Limb (tissue), 2 donors: Measurements from ENCODE around the gene TUSC2.

ENCODE experiments used
- DNase-seq, 2 donors: peaks; one replicate each; pipeline ENCODE4 v3.0.0-alpha.2; 2016; ENCODE audit errors: extremely low spot score in 2 of 2

Gene TUSC2

DNA sequence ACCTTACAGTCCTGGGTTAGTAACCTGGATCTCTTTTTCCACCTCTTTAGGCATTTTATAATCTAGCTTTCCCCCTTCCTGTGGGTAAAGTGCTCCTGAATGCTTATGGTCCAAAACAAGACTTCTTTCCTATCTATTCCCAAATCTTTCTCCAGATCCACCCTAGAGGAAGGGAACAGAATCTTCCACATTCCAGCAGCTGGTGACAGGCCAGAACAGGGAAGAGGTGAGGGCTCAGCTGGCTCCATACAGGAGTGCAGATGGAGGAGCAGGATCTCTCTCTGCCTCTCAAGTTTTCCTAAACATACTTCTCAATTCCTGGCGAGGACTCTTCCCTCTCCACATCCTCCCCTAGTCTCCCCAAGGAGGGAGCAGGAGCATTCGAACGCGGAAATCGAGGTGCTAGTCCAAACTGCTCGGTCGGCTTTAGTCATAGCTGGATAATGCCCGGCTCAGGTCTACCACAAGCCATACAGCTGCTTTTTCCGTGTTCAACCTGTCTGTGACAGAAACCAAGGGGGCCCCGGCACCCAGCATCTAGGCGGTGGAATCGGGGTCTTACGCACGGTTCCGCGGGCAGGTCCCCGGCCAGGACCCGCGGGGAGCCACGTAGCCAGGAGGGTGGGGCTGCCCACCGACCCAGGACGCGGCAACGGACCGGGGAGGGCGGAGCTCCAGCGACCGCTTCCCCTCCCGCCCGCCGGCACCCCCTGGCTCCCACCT lies 8.6 kb upstream of the TUSC2 start:
- DNase-seq, result no peak

DNA sequence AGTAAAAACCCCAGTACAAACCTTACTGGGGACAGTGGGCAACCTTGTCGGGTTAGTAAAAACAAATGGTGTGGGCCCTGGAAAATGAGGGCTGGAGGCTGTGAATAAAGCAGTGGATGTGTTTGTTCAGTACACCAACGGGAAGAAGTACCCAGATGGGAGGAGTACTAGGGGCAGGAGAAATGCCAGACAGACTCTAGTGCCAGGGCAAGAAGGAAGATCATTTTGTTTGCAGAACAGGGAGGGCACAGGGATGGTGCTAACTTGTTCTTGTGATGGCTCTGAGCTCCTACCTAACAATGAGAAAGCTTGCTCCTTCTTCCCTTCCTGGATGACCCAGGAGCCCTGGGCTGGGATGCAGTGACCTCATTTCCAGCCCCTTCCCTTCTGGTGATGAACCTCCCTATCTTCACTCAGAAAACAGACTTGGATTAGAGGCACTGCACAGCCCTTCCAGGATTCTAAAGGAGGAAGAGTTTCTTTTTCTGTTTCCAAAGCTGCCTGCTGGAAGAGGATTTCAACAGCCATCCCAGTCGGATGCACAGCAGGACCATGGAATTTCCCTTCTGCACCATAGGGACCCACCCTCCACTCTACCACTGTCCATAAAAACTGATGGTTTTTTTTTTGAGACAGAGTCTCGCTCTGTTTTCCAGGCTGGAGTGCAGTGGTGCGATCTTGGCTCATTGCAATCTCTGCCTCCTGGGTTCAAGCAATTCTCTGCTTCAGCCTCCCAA lies 6.5 kb upstream of the TUSC2 start:
- DNase-seq, result no peak

DNA sequence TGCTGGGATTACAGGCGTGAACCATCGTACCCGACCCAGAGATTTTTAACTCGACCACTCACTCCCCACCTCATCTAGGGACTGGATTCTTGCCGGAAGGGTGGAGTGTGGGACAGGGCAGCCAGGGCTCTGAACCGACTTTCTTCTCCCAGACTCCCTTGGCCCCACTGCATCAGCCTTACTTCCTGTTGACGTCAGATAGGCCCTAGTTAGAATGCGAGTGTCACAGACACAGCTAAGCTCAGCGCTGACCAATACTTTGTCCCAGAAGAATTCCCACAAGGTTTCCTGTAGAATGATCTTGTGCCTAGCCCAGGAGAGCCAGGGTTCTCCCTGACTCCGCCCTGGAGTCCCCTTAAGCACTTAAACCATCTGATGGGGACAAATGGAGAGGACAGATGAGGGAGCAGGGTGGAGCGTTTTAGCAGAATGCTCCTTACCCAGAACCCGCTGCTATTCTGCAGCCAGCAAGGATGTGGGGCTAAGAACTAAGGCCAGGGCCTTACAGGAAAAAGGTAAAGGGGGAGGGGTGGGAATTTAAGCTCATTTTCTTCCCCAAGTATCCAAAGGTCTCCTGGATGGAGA lies 5.8 kb upstream of the TUSC2 start:
- no peak for DNase-seq

DNA sequence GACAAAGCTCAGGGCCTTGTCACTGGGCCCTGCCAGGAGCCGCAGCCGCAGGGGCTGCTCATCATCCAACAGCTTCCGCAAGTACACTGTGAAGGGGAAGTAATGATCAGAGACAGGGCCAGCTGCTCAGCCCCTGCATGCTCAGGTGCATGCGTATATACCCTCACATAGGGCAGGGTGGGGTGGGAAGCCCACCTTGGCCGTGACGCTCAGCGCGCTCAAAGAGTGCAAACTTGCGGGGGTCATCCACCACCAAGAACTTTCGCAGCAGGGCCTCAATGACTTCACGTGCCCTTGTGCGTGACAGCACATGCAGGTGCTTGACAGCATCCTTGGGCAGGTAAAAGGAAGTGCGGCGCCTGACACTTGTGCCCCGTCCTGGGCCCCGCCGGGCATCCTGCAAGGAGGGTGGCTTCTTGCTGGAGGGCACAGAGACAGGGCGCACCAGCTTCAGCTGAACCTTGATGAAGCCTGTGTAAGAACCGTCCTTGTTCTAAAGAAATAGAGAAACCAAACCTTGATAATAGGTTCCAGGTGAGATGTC lies 3.4 kb upstream of the TUSC2 start:
- DNase-seq, result no peak

DNA sequence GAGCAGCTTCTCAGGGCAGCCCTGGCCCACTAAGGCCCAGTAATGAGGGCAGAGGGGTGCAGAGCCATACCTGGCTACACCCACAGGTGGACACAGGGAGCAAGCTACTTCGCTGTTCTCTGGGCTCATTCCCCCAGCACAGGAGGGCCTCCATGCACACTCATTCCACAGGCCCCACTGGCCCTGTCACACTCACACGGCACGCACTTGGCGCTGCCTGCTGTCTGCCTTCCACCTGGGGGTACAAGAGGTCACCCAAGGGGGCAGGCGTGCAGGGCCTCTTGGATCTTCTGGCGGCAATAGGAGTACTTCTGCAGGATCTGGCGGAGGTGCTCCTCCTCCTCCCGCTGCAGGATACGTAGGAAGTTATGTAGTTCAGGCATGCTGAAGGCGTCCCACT lies 2.3 kb upstream of the TUSC2 start:
- DNase-seq, result no peak

DNA sequence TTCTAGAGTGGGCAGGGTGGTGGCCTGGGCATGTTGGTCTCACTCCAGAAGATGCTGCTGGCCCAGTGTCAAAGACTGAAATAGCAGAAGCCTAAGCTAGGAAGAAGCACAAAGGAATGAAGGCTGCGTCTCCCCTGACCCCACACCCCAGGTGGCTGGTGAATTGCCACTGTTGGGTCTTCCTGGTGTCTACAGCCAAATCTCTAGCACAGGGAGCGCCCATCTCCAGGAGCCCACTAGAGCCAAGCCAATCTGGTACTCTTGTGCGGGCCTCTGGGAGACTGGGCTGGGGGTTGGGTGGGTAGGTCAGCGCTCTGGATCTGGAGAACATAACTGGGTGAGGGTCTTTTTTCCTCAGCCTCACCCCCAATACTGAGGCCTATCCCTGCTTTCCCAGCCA lies 894 bp downstream of the TUSC2 start:
- no peak for DNase-seq

DNA sequence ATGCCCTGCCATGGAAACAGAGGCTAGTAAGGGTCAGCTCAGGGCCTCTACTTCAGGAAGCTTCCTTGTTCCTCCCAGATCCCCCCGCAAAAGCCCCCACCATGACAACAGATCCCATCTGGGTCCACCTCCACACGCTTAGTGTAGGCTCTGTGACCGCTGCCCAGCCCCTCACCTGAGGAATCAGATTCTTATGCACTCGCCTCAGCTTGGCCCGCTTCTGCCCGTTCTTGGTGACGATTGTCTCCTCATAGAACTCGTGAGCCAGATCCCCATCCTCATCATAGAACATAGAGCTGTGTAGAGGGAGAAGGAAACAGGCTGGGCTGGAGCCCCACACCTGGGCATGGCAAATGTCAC lies 1.9 kb downstream of the TUSC2 start:
- no peak for DNase-seq

DNA sequence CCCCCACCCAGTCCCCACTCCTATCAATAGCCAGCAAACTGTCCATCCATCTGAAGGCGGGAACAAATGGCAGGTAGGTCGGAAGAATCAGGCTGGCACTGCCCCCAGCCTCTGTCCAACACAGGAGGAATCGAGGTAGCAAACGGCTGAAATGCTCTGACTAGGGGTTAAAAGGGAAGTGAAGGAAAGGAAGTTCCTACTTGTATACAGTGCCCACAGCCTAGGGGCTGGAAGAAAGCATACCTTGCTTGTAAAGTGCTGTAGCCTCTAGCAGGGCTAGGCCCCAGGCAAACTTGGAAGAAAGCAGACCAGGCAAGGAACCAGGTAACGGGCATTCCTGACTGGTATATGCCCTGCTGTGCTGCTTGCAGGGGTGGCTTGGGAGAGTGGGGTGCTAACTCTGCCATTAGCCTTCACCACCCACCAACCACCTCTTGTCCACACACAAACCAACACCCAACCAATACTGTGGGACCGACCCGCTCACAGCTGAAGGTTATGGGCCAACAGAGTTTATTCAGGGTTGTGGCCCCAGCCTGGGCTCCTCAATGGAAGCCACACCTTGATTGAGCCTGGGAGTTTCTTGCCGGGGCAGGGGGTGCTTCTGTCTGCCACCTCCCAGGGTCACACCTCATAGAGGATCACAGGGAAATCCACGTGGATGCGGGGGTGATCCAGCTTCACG lies 2.4 kb downstream of the TUSC2 start:
- DNase-seq, result no peak

DNA sequence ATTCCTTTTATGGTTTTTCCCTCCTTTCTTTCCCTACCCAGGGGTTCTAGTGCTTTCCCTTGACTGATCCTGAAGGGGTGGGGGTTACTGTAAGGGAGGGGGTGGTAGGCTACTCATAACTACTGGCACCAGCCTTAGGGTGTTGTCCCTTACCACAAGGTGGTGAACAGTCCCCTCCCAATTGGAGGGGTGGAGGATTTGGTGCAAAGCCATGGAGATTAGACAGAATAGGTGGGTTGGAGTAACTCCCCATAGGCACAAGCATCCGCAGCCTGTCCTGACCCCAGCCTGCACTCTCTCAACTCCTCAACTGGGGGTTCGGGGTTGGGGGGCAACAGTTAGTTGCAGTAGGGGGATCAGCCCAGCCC lies 2.9 kb downstream of the TUSC2 start:
- no peak for DNase-seq

DNA sequence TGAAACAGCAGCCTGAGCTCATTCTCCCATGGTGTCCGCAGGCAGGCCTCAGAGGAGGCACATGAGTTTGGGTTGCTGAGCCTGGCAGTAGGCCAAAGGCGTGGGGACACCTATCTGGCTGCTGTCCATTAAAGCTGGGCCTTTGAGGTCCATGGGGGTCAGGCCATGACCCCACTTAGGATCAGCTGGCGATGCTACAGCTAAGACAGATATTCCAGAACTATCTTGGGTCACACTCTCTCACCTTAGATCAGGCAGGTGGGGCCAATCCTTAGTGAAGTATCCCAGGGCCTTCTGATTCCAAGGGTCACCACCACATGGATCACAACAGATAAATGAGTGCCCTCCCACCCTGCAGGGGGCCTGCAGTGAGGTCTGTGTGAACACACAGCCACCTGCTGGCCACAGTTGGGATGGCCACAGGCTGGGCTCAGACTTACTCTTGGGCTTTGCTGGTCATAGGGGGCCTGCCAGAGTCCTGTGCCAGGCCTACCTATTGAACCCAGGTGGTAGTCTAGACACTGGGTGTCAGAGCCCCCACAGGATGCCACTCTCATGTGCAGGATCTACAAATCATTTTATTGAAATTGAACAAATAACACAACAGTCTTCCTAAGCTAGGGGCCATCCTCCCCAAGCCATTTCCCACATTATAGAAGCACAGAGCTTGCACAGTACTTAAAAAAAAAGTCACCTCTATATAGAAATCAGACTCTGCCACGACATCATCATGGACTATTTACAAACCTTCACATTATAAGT lies 3.5 kb downstream of the TUSC2 start:
- DNase-seq, result peak in 1 of 2 donors; percentile 81

DNA sequence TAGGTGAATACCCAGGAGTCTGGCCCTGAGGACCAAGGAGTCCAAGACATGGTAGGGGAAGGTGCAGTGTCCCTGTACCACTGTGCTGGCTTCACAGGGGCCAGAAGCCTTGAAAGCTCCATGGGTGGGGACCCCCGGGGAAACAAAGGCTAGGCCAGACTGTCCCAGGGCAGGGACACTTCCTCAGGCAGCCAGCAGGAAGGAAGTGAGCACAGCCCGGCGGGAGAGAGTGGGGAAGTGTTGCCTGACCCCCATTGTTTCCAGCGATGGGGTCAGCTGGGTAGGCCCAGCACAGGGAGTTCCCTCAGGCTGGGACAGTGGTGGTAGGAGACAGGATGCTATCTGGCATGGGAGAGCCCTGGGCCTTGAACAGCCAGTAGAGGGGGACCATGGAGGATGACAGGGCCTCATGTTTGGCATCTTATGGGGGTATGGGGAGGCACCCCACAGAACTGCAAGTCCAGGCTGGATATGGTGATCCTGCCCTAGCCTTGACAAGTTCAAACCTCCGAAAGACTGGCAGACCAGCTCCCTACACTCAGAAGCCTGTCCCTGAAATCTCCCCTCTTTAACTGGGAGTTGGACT lies 4.3 kb downstream of the TUSC2 start:
- no peak for DNase-seq

DNA sequence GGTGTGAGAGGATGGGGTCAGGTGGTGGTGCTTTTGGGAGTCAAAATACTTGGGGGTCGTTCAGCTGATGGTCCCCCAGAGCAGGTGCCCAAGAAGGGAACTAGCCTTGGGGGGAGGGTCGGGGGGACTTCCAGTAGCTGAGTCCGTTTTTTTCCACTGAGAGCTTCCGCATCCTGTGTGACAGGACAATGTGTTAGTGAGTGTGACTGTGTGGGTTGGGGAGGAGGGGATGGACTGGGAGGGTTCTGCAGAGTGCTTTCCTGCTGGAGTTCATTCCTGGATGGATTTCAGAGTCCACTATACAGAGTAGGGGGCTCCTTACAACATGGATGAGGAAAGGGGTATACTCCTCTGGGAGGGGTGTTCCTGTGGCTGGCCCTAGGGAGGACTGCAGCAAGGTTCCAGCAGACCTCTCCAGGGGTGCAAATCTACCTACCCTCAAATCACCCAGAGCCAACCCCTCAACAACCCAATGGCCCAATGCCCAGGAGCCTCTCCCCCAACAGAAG lies 4.9 kb downstream of the TUSC2 start:
- no peak for DNase-seq

DNA sequence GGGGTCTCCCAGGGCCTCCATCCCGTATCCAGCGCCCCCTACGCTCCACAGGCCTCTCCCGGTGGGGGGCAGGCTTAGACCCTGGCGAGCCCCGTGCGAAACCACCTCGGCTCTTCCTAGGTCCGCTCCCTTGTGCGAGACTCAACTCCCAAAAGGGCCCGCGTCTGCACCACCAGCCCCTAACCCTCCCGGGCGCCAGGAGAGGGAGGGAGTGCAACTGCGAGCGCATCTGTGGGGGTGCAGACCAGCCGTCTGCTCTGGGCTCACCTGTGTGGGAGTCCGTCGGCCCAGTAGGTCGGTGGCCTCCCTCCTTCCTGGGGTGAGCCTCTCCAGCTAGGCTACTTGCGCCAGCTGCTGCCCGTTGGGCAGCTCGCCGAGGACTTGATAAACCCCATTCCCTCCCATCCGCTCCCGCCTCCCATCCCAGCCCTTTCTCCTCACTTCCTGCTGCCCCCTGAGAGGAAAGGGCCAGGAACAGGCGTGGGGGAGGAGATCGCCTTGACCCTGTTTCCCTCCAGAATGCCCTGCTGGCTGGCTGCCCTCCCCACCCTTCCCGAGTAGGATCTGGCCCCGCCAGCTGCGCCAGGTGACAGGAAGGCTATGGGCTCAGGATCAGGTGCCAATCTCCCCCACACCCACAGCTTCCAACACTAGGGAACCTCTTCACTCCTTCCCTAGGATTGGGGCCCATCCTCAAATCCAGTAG lies 5.5 kb downstream of the TUSC2 start, which contains the start of gene HYAL2:
HYAL2 (minus strand) TSS at position 360 of the 706 bp plus-strand sequence. CDS start 2,256 bp downstream, outside the sequence.
- DNase-seq, result no peak

DNA sequence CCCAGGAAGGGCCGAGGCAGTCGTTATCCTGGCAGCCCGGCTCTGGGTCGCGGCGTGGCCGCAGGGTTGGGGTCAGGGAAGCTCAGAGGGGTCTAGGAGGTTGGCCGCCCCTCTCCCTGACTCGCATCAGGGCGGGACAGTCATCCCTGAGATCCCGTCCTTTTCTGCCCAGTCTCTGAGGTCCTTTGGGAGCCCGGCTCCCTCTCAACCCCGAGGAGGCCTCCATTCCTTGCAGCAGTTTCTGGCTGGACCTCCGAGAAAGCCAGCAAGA lies 6.0 kb downstream of the TUSC2 start:
- no peak for DNase-seq

DNA sequence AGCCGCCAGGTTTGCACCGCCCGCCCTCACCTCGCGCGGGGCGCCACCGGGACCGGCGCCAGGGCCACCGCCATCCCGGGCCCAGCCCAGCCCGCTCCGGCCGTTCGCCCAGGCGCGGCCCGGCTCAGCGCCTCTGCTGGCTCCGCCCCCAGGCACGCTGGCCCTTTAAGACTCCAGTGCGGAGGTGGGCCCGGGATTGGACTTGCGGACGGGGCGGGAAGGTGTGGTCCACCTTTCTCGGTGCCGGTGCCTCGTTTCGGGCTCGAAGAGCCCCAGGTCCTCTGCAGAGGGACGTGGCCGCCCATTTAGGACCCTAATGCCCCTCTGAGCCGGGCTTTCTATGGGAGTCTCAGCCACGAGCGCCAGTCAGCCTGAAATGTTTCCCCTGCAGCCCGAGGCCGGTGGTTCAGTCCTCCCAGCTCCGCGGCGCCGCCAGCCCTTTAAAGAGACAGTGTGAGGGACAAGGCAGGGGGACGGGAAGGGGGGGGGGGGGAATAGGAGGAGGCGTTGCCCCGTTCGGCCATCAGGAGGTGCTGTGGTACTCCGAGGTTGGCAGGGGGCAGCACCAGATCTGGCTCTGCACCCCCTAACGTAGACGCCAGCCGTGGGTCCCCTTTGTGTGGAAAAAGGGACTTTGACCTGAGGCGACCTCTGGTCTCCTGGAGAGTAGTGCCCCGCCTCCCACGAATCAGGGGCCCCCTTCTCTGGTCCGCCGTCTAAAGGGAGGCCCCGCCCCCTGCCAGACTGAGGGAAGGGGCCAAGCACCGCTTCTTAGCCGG lies 6.5 kb downstream of the TUSC2 start:
- peak; percentile 92 to 94 for DNase-seq

DNA sequence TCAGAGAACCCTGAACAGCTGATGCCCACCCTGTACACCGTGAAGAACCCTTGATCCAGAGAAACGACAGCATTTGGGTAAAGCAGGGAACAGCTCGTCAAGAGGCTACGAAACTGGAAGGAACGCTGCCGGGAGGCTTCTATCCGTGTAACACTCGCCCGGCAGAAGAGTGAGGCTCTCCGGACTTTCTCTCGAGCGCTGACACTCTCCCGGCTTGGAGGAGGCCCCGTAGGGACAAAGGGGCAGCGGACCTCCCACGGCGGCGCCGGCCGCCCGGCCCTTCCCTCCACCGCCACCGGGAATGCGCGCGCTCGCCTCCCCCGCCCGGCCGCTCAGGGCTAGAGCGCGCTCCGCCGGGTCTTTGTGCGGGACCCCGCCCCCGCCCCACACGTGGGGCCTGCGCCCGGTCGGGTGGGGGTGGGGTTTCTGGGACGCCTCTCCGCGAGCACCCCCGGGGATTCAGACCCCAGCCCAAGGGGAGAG lies 7.1 kb downstream of the TUSC2 start:
- DNase-seq, result peak; percentile 75 to 92

DNA sequence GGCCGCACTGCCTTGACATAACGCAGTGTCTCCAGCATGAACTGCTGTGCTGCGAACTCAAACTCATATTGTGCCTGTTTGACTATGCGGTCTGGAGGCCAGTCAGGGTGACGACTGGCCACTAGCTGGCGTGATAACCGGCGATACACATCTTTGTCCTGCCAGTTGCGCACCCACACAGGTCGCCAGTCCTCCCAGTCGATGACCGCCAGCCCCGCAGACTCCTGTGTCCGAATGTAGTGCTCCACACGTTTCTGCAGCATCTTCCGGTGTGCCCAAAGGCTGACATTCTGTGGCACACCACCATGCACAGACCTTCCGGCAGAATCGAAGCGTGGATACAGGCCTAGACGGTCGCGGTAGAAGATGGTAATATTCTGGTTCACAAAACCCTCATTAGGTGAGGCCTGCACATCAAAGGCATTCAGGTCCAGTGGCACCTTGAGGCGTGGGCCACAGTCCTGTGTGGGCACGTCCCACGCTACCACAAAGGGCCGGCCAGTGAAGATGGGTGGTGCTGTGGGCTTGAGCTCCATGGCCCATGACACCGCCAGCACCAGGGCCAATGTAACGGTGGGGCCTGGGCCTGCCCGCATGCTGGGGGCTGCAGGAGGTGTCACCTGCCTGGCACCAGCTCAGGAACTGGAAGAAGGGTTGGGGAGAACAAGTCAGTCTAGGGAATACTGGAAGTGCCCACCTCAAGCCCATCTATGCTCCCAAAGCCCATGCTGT lies 8.0 kb downstream of the TUSC2 start:
- DNase-seq, result no peak

DNA sequence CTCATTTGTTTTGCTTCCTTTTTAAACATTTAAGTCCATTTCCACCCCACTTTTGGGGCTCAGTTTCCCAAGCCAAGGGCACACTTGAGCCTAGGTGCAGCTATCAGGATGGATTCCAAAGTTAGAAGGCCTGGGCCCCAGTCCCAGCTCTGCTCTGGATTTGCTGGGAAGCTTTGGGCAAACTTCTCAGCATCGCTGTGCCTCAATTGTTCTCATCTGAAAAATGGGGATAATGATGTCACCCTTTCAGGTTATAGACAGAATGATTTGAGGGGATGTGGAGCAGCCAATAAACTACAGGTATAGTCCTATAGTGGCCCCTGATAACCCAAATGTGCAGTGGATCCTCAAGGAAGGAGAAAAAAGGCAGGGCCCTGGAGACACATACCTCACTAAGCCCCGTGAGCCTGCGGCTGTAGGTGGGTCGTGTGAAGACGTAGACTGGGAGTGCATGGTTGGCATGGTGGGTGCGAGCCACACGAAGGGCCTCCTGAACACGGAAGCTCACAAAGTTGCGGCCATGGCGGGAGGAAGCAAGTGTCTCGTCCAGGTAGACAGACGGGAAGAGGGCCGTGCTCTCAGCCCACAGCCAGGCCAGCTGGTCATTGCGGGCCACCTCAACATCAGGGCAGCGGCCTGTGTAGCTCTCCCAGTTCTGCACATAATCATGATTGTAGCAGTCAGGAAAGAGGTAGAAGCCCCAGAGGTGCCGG lies 8.7 kb downstream of the TUSC2 start:
- DNase-seq, result no peak
